GM21528 (cell line): ENCODE measurements around the gene ZWILCH.
"Not testable (repeated sequence)": the region's sequence is repeated elsewhere in the genome, so short reads cannot be mapped to it uniquely, and the experiment has no call there.

Experiments used
- ATAC-seq: cut with Tn5 transposase; IDR thresholded peaks from one replicate; pipeline ENCODE4 v1.9.1; 2021; ENCODE audit warnings: mild to moderate bottlenecking, moderate library complexity; ENCODE audit not compliant: unreplicated experiment, low FRiP score

Gene ZWILCH

GRCh38 chr15:66573719-66574595 is 68.8 kb downstream of the ZWILCH start:
- no peak for ATAC-seq

- ATAC-seq, result no peak
Measured at GRCh38 chr15:66574596-66574950, 69.4 kb downstream of the ZWILCH start.

- no peak for ATAC-seq
Measured at GRCh38 chr15:66578286-66578875, 73.3 kb downstream of the ZWILCH start.

DNA sequence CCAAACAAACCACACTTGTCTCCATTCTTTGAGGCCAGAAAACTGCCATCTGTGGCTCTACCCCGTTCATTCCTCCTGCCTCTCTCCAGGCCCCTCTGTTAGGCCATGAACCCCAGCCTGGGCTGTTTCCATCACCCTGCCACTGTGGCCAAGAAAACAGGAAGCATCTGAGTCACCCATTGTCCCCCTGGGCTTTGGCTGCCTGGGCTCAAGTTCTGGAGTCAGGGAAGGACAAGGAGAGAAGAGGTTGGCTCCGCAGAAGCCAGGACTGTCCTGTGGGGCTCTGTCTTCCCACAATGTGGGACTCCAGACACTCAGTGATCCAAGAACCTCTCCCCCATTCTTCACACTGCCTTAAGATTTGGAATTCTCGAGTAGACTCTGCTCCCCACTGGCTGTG is 75.5 kb downstream of the ZWILCH start:
- ATAC-seq, result no peak

GRCh38 chr15:66581972-66582537 is 76.9 kb downstream of the ZWILCH start:
- ATAC-seq, result no peak

GRCh38 chr15:66586155-66586976 is 81.2 kb downstream of the ZWILCH start:
- no peak for ATAC-seq

- no peak for ATAC-seq
Measured at GRCh38 chr15:66587020-66587419, 81.9 kb downstream of the ZWILCH start.

GRCh38 chr15:66587749-66588148 is 82.6 kb downstream of the ZWILCH start:
- no peak for ATAC-seq

- ATAC-seq, result no peak
Measured at GRCh38 chr15:66588537-66588936, 83.4 kb downstream of the ZWILCH start.

DNA sequence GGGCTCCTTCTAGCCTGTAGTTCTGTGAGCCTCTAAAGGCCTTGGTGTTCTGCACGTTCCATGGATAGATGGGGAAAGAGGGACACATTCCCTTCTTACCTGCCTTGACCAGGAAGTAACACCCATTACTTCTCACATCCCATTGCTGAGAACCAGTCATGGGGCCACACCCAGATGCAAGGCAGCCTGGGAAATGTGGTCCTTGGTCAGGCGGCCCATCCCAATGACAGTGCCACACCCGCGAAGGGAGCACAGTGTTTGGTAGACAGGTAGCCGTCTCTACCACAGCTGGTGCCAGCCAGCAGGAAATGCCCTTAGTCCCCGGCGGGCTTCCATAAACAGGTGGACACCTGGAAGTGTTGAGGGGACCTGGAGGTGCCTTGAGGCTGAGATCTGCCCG is 83.8 kb downstream of the ZWILCH start:
- ATAC-seq, result no peak

DNA sequence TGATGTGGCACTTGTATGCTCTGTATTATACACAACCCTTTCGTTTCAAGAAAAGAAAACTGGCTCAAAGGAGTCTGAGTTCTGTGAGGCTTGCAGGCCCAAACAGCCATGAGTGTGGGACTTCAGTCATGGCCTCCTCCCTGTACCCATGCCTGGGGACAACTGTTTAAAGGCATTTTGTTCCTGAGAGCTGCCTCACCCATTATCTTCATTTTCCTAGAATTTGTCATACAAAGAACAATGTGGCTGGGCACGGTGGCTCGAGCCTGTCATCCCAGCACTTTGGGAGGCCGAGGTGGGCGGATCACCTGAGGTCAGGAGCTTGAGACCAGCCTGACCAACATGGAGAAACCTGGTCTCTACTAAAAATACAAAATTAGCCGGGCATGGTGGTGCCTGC is 84.3 kb downstream of the ZWILCH start:
- ATAC-seq, result not testable (repeated sequence)

- ATAC-seq, result no peak
Measured at GRCh38 chr15:66590435-66590834, 85.3 kb downstream of the ZWILCH start.

GRCh38 chr15:66591322-66591862 is 86.3 kb downstream of the ZWILCH start:
- ATAC-seq, result no peak

DNA sequence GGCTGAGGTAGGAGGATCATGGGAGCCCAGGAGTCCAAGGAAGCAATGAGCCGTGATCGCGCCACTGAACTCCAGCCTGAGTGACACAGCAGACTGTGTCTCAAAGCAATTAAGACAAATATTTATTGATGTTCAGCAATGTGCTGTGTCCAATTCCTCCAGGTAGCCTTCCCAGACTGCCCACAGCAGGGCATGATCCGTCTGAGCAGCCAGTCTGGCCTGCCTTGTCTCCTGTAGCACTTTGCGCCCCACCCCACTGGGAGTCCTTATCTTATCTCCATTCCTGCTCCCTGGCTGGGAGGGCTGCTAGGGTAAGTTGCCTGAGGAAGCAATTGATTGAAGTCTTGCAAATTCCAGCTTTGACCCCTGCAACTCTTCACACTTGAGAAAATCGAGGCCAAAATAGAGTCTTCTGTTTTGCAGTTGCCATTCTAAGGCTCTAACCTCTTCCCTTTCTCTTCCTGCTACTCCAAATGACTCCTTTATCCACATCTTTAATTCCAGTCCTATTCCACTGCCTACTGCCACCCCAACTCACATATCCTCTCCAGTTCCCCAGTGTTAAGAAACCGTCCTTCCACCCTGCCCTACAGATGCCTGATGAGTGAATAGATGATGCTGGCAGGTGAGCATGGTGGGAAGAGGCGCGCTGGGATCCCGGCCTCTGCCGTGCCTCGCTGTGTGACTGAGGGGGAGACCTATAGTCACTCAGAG is 87.5 kb downstream of the ZWILCH start:
- ATAC-seq, result no peak

DNA sequence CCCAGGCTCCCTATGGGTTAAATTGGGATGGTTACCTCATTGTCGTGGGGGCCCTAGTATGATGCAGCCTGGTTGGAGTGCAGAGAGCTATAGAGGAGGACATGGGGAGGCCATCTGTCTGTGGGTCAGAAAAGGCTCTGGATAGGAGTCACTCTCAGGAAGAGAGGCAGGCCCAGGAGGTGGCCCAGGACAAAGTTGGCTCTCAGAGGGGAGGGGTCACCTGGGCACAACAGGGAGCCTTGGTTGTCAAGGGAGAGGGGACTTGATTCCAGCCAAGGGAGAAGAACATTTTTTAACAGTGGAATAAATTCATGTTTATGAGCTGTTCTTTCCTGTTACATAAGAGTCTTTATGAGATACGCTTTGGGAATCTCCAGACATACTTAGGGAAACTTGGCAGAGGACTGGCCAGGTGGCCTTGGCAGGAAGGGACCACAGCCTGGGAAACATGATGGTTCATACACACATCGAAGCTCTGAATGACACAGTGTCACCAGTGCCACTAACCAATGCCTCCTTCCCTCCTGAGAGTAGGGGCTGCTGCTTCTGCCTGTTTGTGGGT is 88.2 kb downstream of the ZWILCH start:
- ATAC-seq, result no peak

DNA sequence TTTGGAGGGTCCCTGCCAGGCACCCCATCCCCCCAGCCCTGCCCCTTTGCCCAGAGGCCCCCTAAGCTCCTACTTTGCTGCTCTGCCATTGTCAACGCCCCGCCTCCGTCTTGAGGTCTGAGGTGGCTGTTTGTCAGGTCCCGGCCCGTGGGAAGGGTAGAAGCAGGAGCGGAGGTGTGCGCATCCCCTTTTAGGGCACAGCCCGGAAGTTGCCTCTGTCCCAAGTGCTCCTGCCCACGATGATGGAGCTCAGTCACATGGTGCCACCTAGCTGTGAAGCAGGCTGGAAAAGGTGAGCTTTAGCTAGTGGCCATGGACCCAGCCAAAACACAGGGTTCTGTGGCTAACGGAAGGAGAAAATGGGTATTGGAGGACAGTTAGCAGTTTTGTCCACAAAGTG is 89.2 kb downstream of the ZWILCH start:
- ATAC-seq, result no peak

- no peak for ATAC-seq
Measured at GRCh38 chr15:66594836-66595235, 89.7 kb downstream of the ZWILCH start.

DNA sequence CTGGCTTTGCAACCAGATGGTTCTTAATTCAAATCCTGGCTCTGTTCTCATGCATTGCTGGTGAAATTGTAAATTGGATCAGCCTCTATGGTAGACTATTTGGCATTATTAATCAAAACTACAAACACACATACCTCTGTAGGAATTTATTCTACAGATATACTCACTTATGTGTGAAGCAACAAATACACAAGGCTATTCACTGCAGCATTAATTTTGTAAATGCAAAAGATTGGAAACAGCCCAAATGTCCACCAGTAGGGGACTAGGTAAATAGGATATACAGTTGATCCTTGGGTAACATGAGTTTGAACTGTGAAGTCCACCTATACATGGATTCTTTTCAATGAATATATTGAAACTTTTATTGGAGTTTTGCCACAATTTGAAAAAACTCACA is 90.2 kb downstream of the ZWILCH start:
- ATAC-seq, result no peak

GRCh38 chr15:66595931-66596545 is 90.9 kb downstream of the ZWILCH start:
- ATAC-seq, result no peak
